ENCODE data around the gene PRAMEF4.
"Not testable (repeated sequence)": the region's sequence is repeated elsewhere in the genome, so short reads cannot be mapped to it uniquely, and the experiment has no call there.

- TF ChIP-seq PPARA (CRISPR knock-in tag; IDR thresholded peaks at IDR 0.05; ENCODE audit: borderline replicate concordance); OSR1 (CRISPR knock-in tag; IDR thresholded peaks at IDR 0.05); PATZ1 (CRISPR knock-in tag; IDR thresholded peaks at IDR 0.05; ENCODE audit: borderline replicate concordance); TCF4 (CRISPR knock-in tag; IDR thresholded peaks at IDR 0.05; ENCODE audit: borderline replicate concordance); ZNF565 (CRISPR knock-in tag; conservative IDR thresholded peaks at IDR 0.05; ENCODE audit: low read depth); TSHZ2 (CRISPR knock-in tag; IDR thresholded peaks at IDR 0.05); RARB (CRISPR knock-in tag; IDR thresholded peaks at IDR 0.05); ARNTL (CRISPR knock-in tag; IDR thresholded peaks at IDR 0.05; ENCODE audit: borderline replicate concordance, low read depth); GLIS3 (CRISPR knock-in tag; IDR thresholded peaks at IDR 0.05); ZFP30 (CRISPR knock-in tag; IDR thresholded peaks at IDR 0.05); ZFP3 (CRISPR knock-in tag; IDR thresholded peaks at IDR 0.05); ISL1 (CRISPR knock-in tag; IDR thresholded peaks at IDR 0.05): not testable (repeated sequence)
These were observed 30.3 kb upstream of the PRAMEF4 start, which contains the start of gene PRAMEF7 for GRCh38 chr1:12916310-12916709.

Data from SK-N-SH treated with all-trans-retinoic acid at 6 μM for 48 hours (cell line).